OCI-LY7 (cell line): ENCODE results near the gene PLCG1.

Source experiments
- EZH2phosphoT487 ChIP-seq: fragments of 200-600 bp; sonication (generic); IDR thresholded peaks from 2 replicates; pipeline ENCODE4 v1.6.1; 2018; ENCODE audit warnings: low read depth, borderline replicate concordance, mild to moderate bottlenecking, mixed run types, antibody characterized with exemption, low read length, moderate library complexity, mixed read lengths
- TF ChIP-seq, protein P1 (sequence below): fragments of 200-600 bp; sonication (generic); conservative IDR thresholded peaks from 2 replicates; pipeline ENCODE4 v1.5.1; 2014; ENCODE audit warnings: mild to moderate bottlenecking, antibody characterized with exemption, low read length, moderate library complexity, mixed read lengths

GRCh38 chr20:41168281-41169161, 31.2 kb downstream of the PLCG1 start:
- TF ChIP-seq, protein P1, sequence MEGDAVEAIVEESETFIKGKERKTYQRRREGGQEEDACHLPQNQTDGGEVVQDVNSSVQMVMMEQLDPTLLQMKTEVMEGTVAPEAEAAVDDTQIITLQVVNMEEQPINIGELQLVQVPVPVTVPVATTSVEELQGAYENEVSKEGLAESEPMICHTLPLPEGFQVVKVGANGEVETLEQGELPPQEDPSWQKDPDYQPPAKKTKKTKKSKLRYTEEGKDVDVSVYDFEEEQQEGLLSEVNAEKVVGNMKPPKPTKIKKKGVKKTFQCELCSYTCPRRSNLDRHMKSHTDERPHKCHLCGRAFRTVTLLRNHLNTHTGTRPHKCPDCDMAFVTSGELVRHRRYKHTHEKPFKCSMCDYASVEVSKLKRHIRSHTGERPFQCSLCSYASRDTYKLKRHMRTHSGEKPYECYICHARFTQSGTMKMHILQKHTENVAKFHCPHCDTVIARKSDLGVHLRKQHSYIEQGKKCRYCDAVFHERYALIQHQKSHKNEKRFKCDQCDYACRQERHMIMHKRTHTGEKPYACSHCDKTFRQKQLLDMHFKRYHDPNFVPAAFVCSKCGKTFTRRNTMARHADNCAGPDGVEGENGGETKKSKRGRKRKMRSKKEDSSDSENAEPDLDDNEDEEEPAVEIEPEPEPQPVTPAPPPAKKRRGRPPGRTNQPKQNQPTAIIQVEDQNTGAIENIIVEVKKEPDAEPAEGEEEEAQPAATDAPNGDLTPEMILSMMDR, result no peak
- TF ChIP-seq EZH2phosphoT487, result no peak
